SK-MEL-5 (cell line): ENCODE data around the gene HOGA1. TPM values are rescaled to one million over a fixed set of nuclear protein-coding genes. Genes with fewer than 3 reads are reported as not detected.

Experiments
- DNase-seq: peaks from one replicate; pipeline ENCODE4 v3.0.0-alpha.2; 2016; ENCODE audit warnings: low read depth, low spot score
- in situ Hi-C: cut with HindIII; loops from 2 replicates; pipeline ENCODE4 v1.10.0; 2016; ENCODE audit warnings: low sequenced_read_pairs, high pct_unique_total_duplicates, low pct_unique_long_range_greater_than_20kb
- total RNA-seq: library from RNA; depleted of rRNA; stranded (reverse); fragments of >200 nt; shearing (Covaris generic); gene quantifications from 2 replicates; pipeline ENCODE4 v1.2.3, GENCODE V29; 2014

HOGA1 gene
- total RNA-seq, 1 experiment from 2014 or later, result 2.1 TPM

- in situ Hi-C loops, result no loop called here
- no peak for DNase-seq
Observed at GRCh38 chr10:97593421-97593820, 9.2 kb downstream of the HOGA1 start.

- no peak for DNase-seq
- in situ Hi-C loops, result no loop called here
Observed at GRCh38 chr10:97596101-97597082, 12.2 kb downstream of the HOGA1 start.

- in situ Hi-C loops, result no loop called here
- no peak for DNase-seq
Observed at GRCh38 chr10:97597778-97598177, 13.6 kb downstream of the HOGA1 start.

GRCh38 chr10:97598407-97599271 is 14.4 kb downstream of the HOGA1 start:
- no peak for DNase-seq
- in situ Hi-C loops, result no loop called here

- DNase-seq, result no peak
- in situ Hi-C loops, result no loop called here
Observed at GRCh38 chr10:97599272-97599619, 15.1 kb downstream of the HOGA1 start.

GRCh38 chr10:97600616-97601015 is 16.4 kb downstream of the HOGA1 start:
- in situ Hi-C loops, result no loop called here
- DNase-seq, result no peak

- in situ Hi-C loops, result no loop called here
- no peak for DNase-seq
Observed at GRCh38 chr10:97601268-97602215, 17.4 kb downstream of the HOGA1 start.

- in situ Hi-C loops, result no loop called here
Observed at GRCh38 chr10:97607095-97607636, 23.0 kb downstream of the HOGA1 start.

GRCh38 chr10:97608991-97609561 is 24.9 kb downstream of the HOGA1 start:
- no peak for DNase-seq
- in situ Hi-C loops, result no loop called here

More at GRCh38 chr10:97607095-97607636, 23.0 kb downstream of the HOGA1 start:
- no peak for DNase-seq

GRCh38 chr10:97611473-97611872 is 27.3 kb downstream of the HOGA1 start:
- in situ Hi-C loops, result no loop called here
- DNase-seq, result no peak

- in situ Hi-C loops, result no loop called here
- peak; percentile 68 for DNase-seq
Observed at GRCh38 chr10:97612386-97612785, 28.2 kb downstream of the HOGA1 start.

GRCh38 chr10:97618285-97618684 is 34.1 kb downstream of the HOGA1 start:
- in situ Hi-C loops, result no loop called here

GRCh38 chr10:97618733-97619132 is 34.5 kb downstream of the HOGA1 start:
- no peak for DNase-seq
- in situ Hi-C loops, result no loop called here

More at GRCh38 chr10:97618285-97618684, 34.1 kb downstream of the HOGA1 start:
- no peak for DNase-seq

- in situ Hi-C loops, result no loop called here
- no peak for DNase-seq
Observed at GRCh38 chr10:97623277-97623676, 39.1 kb downstream of the HOGA1 start.

- in situ Hi-C loops, result no loop called here
- DNase-seq, result no peak
Observed at GRCh38 chr10:97627731-97628130, 43.5 kb downstream of the HOGA1 start.

GRCh38 chr10:97628228-97628627 is 44.0 kb downstream of the HOGA1 start:
- no peak for DNase-seq
- in situ Hi-C loops, result no loop called here

- DNase-seq, result no peak
- in situ Hi-C loops, result no loop called here
Observed at GRCh38 chr10:97629289-97629688, 45.1 kb downstream of the HOGA1 start.
